H9 (cell line): ENCODE data around the gene PAM. TPM values are rescaled to one million over a fixed set of nuclear protein-coding genes. Genes with fewer than 3 reads are reported as not detected.

Experiments used
- DNase-seq: peaks from one replicate; pipeline ENCODE4 v3.0.0-alpha.2; 2017
- H2AFZ ChIP-seq: one replicate; pipeline ENCODE4 v1.6.1; 2013; ENCODE audit warnings: mild to moderate bottlenecking, low read length, control low read depth, moderate library complexity
- H2AK5ac ChIP-seq: 2 replicates; pipeline ENCODE4 v1.6.1; 2013; ENCODE audit warnings: low read length, control low read depth, mixed read lengths; ENCODE audit not compliant: insufficient read length
- H2BK120ac ChIP-seq: one replicate; pipeline ENCODE4 v1.6.1; 2013; ENCODE audit warnings: low read depth, mild to moderate bottlenecking, low read length, control low read depth, inconsistent platforms; ENCODE audit not compliant: poor library complexity, severe bottlenecking
- H2BK12ac ChIP-seq: 2 replicates; pipeline ENCODE4 v1.6.1; 2013; ENCODE audit warnings: low read length, control low read depth, mixed read lengths, low read depth; ENCODE audit not compliant: insufficient read length
- H2BK15ac ChIP-seq: 2 replicates; pipeline ENCODE4 v1.6.1; 2013; ENCODE audit warnings: low read depth, low read length, control low read depth
- H2BK20ac ChIP-seq: one replicate; pipeline ENCODE4 v1.6.1; 2013; ENCODE audit warnings: low read depth, mild to moderate bottlenecking, low read length, control low read depth, inconsistent platforms; ENCODE audit not compliant: poor library complexity, severe bottlenecking
- H2BK5ac ChIP-seq: 2 replicates; pipeline ENCODE4 v1.6.1; 2013; ENCODE audit warnings: low read length, control low read depth, mixed read lengths; ENCODE audit not compliant: insufficient read length
- H3K14ac ChIP-seq: 2 replicates; pipeline ENCODE4 v1.6.1; 2013; ENCODE audit warnings: low read length, control low read depth; ENCODE audit not compliant: insufficient read depth
- H3K18ac ChIP-seq: 2 replicates; pipeline ENCODE4 v1.6.1; 2013; ENCODE audit warnings: low read depth, mild to moderate bottlenecking, mixed read lengths, low read length, control low read depth; ENCODE audit not compliant: insufficient read length
- H3K23ac ChIP-seq: 2 replicates; pipeline ENCODE4 v1.6.1; 2013; ENCODE audit warnings: low read length, control low read depth, mixed read lengths, low read depth; ENCODE audit not compliant: insufficient read length
- H3K23me2 ChIP-seq: 2 replicates; pipeline ENCODE4 v1.6.1; 2013; ENCODE audit warnings: low read depth, mild to moderate bottlenecking, mixed read lengths, low read length, control low read depth; ENCODE audit not compliant: insufficient read length, poor library complexity, severe bottlenecking
- H3K27ac ChIP-seq: 2 replicates; pipeline ENCODE4 v1.5.1; 2013; ENCODE audit warnings: low read length, control low read depth, mixed read lengths, low read depth; ENCODE audit not compliant: insufficient read length
- H3K27me3 ChIP-seq: 2 replicates; pipeline ENCODE4 v1.6.1; 2013; ENCODE audit warnings: low read length, control low read depth, inconsistent platforms; ENCODE audit not compliant: insufficient read depth
- H3K4ac ChIP-seq: 2 replicates; pipeline ENCODE4 v1.6.1; 2013; ENCODE audit warnings: low read depth, mild to moderate bottlenecking, control low read depth, inconsistent platforms, low read length, moderate library complexity
- H3K4me1 ChIP-seq: 2 replicates; pipeline ENCODE4 v1.6.1; 2013; ENCODE audit warnings: low read length, control low read depth, inconsistent platforms; ENCODE audit not compliant: insufficient read depth
- H3K4me2 ChIP-seq: 2 replicates; pipeline ENCODE4 v1.6.1; 2013; ENCODE audit warnings: low read length, control low read depth, mixed read lengths; ENCODE audit not compliant: insufficient read length, insufficient read depth
- H3K56ac ChIP-seq: 2 replicates; pipeline ENCODE4 v1.6.1; 2013; ENCODE audit warnings: low read depth, mild to moderate bottlenecking, mixed read lengths, low read length, control low read depth; ENCODE audit not compliant: insufficient read length
- H3K79me1 ChIP-seq: 2 replicates; pipeline ENCODE4 v1.6.1; 2013; ENCODE audit warnings: low read depth, mild to moderate bottlenecking, moderate library complexity, low read length, control low read depth, inconsistent platforms; ENCODE audit not compliant: insufficient read depth, poor library complexity, severe bottlenecking
- H3K79me2 ChIP-seq: 2 replicates; pipeline ENCODE4 v1.6.1; 2013; ENCODE audit warnings: low read length, control low read depth, inconsistent platforms; ENCODE audit not compliant: insufficient read depth
- H3K9ac ChIP-seq: 2 replicates; pipeline ENCODE4 v1.6.1; 2013; ENCODE audit warnings: low read length, control low read depth, mixed read lengths; ENCODE audit not compliant: insufficient read length; ENCODE audit errors: extremely low read depth
- H3K9me3 ChIP-seq: one replicate; pipeline ENCODE4 v1.6.1; 2013; ENCODE audit warnings: low read depth, low read length, inconsistent platforms; ENCODE audit not compliant: control insufficient read depth
- H3T11ph ChIP-seq: one replicate; pipeline ENCODE4 v1.6.1; 2013; ENCODE audit warnings: mild to moderate bottlenecking, low read length, control low read depth, inconsistent platforms
- H4K20me1 ChIP-seq: one replicate; pipeline ENCODE4 v1.6.1; 2013; ENCODE audit not compliant: control insufficient read depth, insufficient read length, insufficient read depth
- H4K5ac ChIP-seq: 2 replicates; pipeline ENCODE4 v1.6.1; 2013; ENCODE audit warnings: low read depth, mild to moderate bottlenecking, mixed read lengths, low read length, control low read depth; ENCODE audit not compliant: insufficient read length
- H4K8ac ChIP-seq: replicated peaks from 2 replicates; pipeline ENCODE4 v1.6.1; 2013; ENCODE audit warnings: low read length, control low read depth, mixed read lengths, low read depth; ENCODE audit not compliant: insufficient read length
- H4K91ac ChIP-seq: 2 replicates; pipeline ENCODE4 v1.6.1; 2013; ENCODE audit warnings: low read depth, mild to moderate bottlenecking, moderate library complexity, mixed read lengths, low read length, control low read depth; ENCODE audit not compliant: insufficient read length
- H3K27ac Mint-ChIP-seq, 3 experiments: 2 replicates in 2 of 3; 3 replicates in 1 of 3; pipeline ENCODE4 v1.8.0; 2020 to 2021; ENCODE audit warnings: mixed read lengths in 3 of 3, mild to moderate bottlenecking in 1 of 3, moderate library complexity in 1 of 3
- H3K27me3 Mint-ChIP-seq: 2 replicates; pipeline ENCODE4 v1.8.0; 2021; ENCODE audit warnings: low read depth, mild to moderate bottlenecking, moderate library complexity, mixed read lengths
- H3K36me3 Mint-ChIP-seq, 3 experiments: 2 replicates in 2 of 3; 3 replicates in 1 of 3; pipeline ENCODE4 v1.8.0; 2020 to 2021; ENCODE audit warnings: low read depth in 3 of 3, mixed read lengths in 3 of 3; ENCODE audit not compliant: insufficient read depth in 1 of 3
- H3K4me1 Mint-ChIP-seq, 2 experiments: 2 replicates each; pipeline ENCODE4 v1.8.0; 2020; ENCODE audit warnings: mixed read lengths in 2 of 2
- H3K4me3 Mint-ChIP-seq, 2 experiments: 2 replicates in 1 of 2; 3 replicates in 1 of 2; pipeline ENCODE4 v1.8.0; 2020 to 2021; ENCODE audit warnings: mild to moderate bottlenecking in 2 of 2, mixed read lengths in 2 of 2, moderate library complexity in 1 of 2
- H3K9me3 Mint-ChIP-seq, 2 experiments: 2 replicates in 1 of 2; 3 replicates in 1 of 2; pipeline ENCODE4 v1.8.0; 2020; ENCODE audit warnings: mild to moderate bottlenecking in 2 of 2, mixed read lengths in 2 of 2, moderate library complexity in 1 of 2
- CTCF ChIP-seq: fragments of 200-600 bp; sonication (generic); conservative IDR thresholded peaks from 3 replicates; pipeline ENCODE4 v1.8.0; 2021; ENCODE audit warnings: antibody characterized with exemption, mild to moderate bottlenecking
- WGBS: extraction: QIAGEN DNeasy Blood & Tissue Kit; methylation state at CpG from one replicate; pipeline ENCODE4 v1.1.7; 2013; ENCODE audit warnings: missing lambda C conversion rate, low lambda C conversion rate, mixed read lengths; ENCODE audit not compliant: insufficient read length; ENCODE audit errors: extremely low coverage; 5-methylcytosine and 5-hydroxymethylcytosine counted together
- total RNA-seq: library from RNA; stranded (reverse); gene quantifications from 2 replicates; pipeline ENCODE4 v1.2.1, GENCODE V29; 2021

The PAM gene
- total RNA-seq, 1 experiment from 2014 or later: 31.5 TPM

- no peak overlapping the region for H3K14ac ChIP-seq
- H2AK5ac ChIP-seq: no peak overlapping the region
- H3K79me2 ChIP-seq: no peaks in the 10 kb centered on the region
- no peaks in the 10 kb centered on the region for H3K9me3 Mint-ChIP-seq
- H3K23me2 ChIP-seq: no peaks in the 10 kb centered on the region
- H3K4me3 Mint-ChIP-seq: no peak overlapping the region
- H2BK20ac ChIP-seq: no peak overlapping the region
- H3K27me3 ChIP-seq: no peaks in the 10 kb centered on the region
- H3K23ac ChIP-seq: no peak overlapping the region
- no peak overlapping the region for H2BK15ac ChIP-seq
- H3K4ac ChIP-seq: no peak overlapping the region
- no peaks in the 10 kb centered on the region for H3K27me3 Mint-ChIP-seq
- no peak for DNase-seq
- H3K9ac ChIP-seq: no peak overlapping the region
- WGBS: no CpG with 5 or more reads among the region's 1 CpG
- H3K27ac Mint-ChIP-seq: no peak overlapping the region
- no peak overlapping the region for H4K8ac ChIP-seq
- no peak overlapping the region for H4K5ac ChIP-seq
- no peak overlapping the region for H2BK120ac ChIP-seq
- no peak overlapping the region for H3T11ph ChIP-seq
- no peaks in the 10 kb centered on the region for H3K36me3 Mint-ChIP-seq
- no peaks in the 10 kb centered on the region for H3K4me1 Mint-ChIP-seq
- no peaks in the 10 kb centered on the region for H4K20me1 ChIP-seq
- no peak overlapping the region for H3K4me2 ChIP-seq
- no peak overlapping the region for H3K27ac ChIP-seq
- H4K91ac ChIP-seq: no peak overlapping the region
- H3K56ac ChIP-seq: no peak overlapping the region
- no peak overlapping the region for H2BK5ac ChIP-seq
- H2BK12ac ChIP-seq: no peak overlapping the region
- no peak overlapping the region for H3K18ac ChIP-seq
- TF ChIP-seq CTCF: no peak
- H3K9me3 ChIP-seq: no peaks in the 10 kb centered on the region
- no peaks in the 10 kb centered on the region for H3K4me1 ChIP-seq
- H2AFZ ChIP-seq: no peak overlapping the region
- no peaks in the 10 kb centered on the region for H3K79me1 ChIP-seq
Observed at GRCh38 chr5:102959055-102959454, 203.9 kb downstream of the PAM start.
